Uterus (tissue), 4 donors: Measurements from ENCODE around the gene COX6B1. TPM values are rescaled to one million over a fixed set of nuclear protein-coding genes. Genes with fewer than 3 reads are reported as not detected.

ENCODE experiments used
- DNase-seq, 2 donors: peaks; one replicate each; pipeline ENCODE4 v3.0.0-alpha.2; 2019 to 2020
- H3K27ac ChIP-seq, 2 donors: fragments of 200-600 bp; sonication (generic); 1 replicate in 1 of 2; 2 replicates in 1 of 2; pipeline ENCODE4 v1.5.1; 2016 to 2018
- H3K27me3 ChIP-seq, 2 donors: fragments of 200-600 bp; sonication (generic); one replicate each; pipeline ENCODE4 v1.5.1; 2018 to 2019; ENCODE audit warnings: control low read depth in 1 of 2
- H3K36me3 ChIP-seq, 2 donors: fragments of 200-600 bp; sonication (generic); one replicate each; pipeline ENCODE4 v1.5.1; 2019; ENCODE audit warnings: control low read depth in 1 of 2
- H3K4me1 ChIP-seq, 2 donors: fragments of 200-600 bp; sonication (generic); one replicate each; pipeline ENCODE4 v1.5.1; 2018 to 2019; ENCODE audit warnings: control low read depth in 1 of 2
- H3K4me3 ChIP-seq, 2 donors: fragments of 200-600 bp; sonication (generic); 1 replicate in 1 of 2; 2 replicates in 1 of 2; pipeline ENCODE4 v1.5.1; 2018 to 2019; ENCODE audit warnings: mild to moderate bottlenecking in 1 of 2
- H3K9me3 ChIP-seq, 2 donors: fragments of 200-600 bp; sonication (generic); one replicate each; pipeline ENCODE4 v1.5.1; 2019; ENCODE audit warnings: control low read depth in 1 of 2
- CTCF ChIP-seq, 4 experiments: fragments of 200-600 bp in 2 of 4; fragments of 450-650 bp in 2 of 4; sonication (generic) in 2 of 4; IDR thresholded peaks; one replicate each; pipeline ENCODE4 v1.5.1; 2016 to 2019; ENCODE audit warnings: antibody characterized with exemption in 4 of 4, mild to moderate bottlenecking in 2 of 4, moderate library complexity in 1 of 4
- POLR2A ChIP-seq, 2 donors: fragments of 450-650 bp; IDR thresholded peaks; one replicate each; pipeline ENCODE4 v1.6.1; 2016; ENCODE audit warnings: antibody characterized with exemption in 2 of 2, mild to moderate bottlenecking in 1 of 2, moderate library complexity in 1 of 2
- intact Hi-C: fragments of 100-400 bp; cut with DNase I; formaldehyde crosslinking; loops from one replicate; pipeline ENCODE4 v1.15.1; 2023; ENCODE audit warnings: low total_unique reads
- total RNA-seq, 4 donors: library from RNA; depleted of rRNA in 3 of 4; stranded (reverse); fragments of >200 nt in 3 of 4; gene quantifications; one replicate each; pipeline versions ENCODE4 v1.1.0 to v1.2.4, GENCODE V29; 2014 to 2023
- donor health status: DM: yes; HTN: yes; CAD: no.

The COX6B1 gene
- total RNA-seq, 4 donors from 2014 or later = 47.4 to 344 (median 208) TPM

GRCh38 chr19:35656700-35657099 lies 8.6 kb downstream of the COX6B1 start:
- H3K36me3 ChIP-seq = no peaks in the 10 kb centered on the region
- H3K4me1 ChIP-seq = no peaks in the 10 kb centered on the region
- no peak for DNase-seq
- intact Hi-C loops = no loop called here
- no peaks in the 10 kb centered on the region for H3K9me3 ChIP-seq
- H3K4me3 ChIP-seq = no peak overlapping the region
- TF ChIP-seq CTCF (IDR thresholded peaks at IDR 0.05) (no peak), POLR2A (IDR thresholded peaks at IDR 0.05) (no peak)
- no peaks in the 10 kb centered on the region for H3K27me3 ChIP-seq
- H3K27ac ChIP-seq = no peak overlapping the region

DNA sequence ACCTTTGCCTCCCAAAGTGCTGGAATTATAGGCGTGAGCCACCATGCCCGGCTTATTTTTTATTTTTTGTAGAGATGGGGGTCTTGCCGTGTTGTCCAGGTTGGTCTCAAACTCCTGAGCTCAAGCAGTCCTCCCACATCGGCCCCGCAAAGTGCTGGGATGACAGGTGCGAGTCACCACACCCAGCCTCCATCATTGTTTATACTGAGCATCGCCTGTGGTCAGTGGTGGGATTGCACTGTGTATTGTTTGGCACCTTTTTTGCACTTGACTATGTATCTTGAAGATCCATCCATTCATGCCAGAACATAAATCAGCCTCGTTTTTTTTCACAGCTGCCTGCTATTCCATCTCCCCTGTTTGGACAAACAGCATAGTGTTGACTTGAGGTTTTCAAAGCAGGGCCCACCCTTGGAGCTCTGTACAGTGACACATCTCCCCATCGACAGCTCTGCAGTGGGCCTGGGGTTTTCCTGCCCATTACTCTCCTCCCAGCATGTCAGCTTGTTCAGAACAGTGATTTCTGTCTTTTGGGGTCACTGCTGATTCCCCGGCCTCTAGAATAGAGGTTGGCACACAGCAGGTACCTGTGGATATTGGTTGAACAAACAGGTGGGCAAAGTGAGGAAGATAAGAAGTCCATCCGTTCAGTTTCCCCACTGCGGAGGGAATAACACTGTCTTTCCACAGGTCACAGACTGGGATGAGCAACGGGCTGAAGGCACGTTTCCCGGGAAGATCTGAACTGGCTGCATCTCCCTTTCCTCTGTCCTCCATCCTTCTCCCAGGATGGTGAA lies 10.0 kb downstream of the COX6B1 start:
- no peak for DNase-seq
- Histone ChIP-seq H3K4me1 (no peaks in the 10 kb centered on the region), H3K4me3 (no peak overlapping the region), H3K36me3 (no peaks in the 10 kb centered on the region), H3K9me3 (no peaks in the 10 kb centered on the region), H3K27me3 (no peaks in the 10 kb centered on the region), H3K27ac (no peak overlapping the region)
- intact Hi-C loops = no loop called here
- TF ChIP-seq POLR2A (IDR thresholded peaks at IDR 0.05) (no peak), CTCF (IDR thresholded peaks at IDR 0.05) (no peak)

DNA sequence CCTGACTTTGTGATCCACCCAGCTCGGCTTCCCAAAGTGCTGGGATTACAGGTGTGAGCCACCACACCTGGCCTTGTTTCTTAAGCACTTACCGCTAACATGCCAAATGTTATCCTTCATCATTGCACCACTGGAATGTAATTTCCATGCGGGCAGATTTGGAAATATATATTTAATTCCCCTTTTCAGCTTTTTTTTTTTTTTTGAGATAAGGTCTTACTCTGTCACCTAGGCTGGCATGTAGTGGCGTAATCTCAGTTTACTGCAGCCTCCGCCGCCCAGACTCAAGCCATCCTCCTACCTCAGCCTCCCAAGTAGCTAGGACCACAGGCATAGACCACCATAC lies 13.8 kb downstream of the COX6B1 start:
- Histone ChIP-seq H3K4me1 (no peaks in the 10 kb centered on the region), H3K36me3 (no peaks in the 10 kb centered on the region), H3K9me3 (no peaks in the 10 kb centered on the region), H3K4me3 (no peak overlapping the region), H3K27ac (no peak overlapping the region), H3K27me3 (no peaks in the 10 kb centered on the region)
- TF ChIP-seq CTCF (IDR thresholded peaks at IDR 0.05) (no peak), POLR2A (IDR thresholded peaks at IDR 0.05) (no peak)
- intact Hi-C loops = no loop called here
- no peak for DNase-seq

- TF ChIP-seq POLR2A (IDR thresholded peaks at IDR 0.05) (no peak), CTCF (IDR thresholded peaks at IDR 0.05) (no peak)
- no peak for DNase-seq
- Histone ChIP-seq H3K9me3 (no peaks in the 10 kb centered on the region), H3K27me3 (no peaks in the 10 kb centered on the region), H3K36me3 (no peaks in the 10 kb centered on the region), H3K27ac (no peak overlapping the region), H3K4me1 (no peaks in the 10 kb centered on the region), H3K4me3 (no peak overlapping the region)
- intact Hi-C loops = no loop called here
Measured at GRCh38 chr19:35663981-35664380, 15.9 kb downstream of the COX6B1 start.

DNA sequence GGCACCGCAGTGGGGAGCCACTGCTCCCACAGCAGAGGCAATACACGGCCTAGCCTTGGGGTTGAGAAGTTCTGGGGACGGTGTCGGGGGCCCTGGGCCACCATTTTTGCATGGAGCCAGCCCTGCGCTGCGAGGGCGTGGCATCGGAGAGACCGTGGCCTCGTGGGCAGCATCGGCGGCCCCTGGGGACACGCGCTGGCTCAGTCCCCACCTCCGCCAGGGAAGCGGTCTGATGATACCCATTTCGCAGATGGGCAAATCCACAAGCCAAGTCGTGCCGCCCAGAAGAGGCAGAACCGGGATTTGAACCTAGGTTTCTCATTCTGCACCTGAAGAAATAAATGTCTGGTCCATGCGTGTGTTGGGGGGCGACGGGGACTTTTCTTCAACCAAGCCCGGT lies 17.0 kb downstream of the COX6B1 start:
- no peak for TF ChIP-seq POLR2A (IDR thresholded peaks at IDR 0.05)
- no peak for TF ChIP-seq CTCF (IDR thresholded peaks at IDR 0.05)
- no peaks in the 10 kb centered on the region for H3K27me3 ChIP-seq
- DNase-seq = no peak
- no peaks in the 10 kb centered on the region for H3K9me3 ChIP-seq
- H3K27ac ChIP-seq = no peak overlapping the region
- H3K4me1 ChIP-seq = no peaks in the 10 kb centered on the region
- no peak overlapping the region for H3K4me3 ChIP-seq
- H3K36me3 ChIP-seq = no peaks in the 10 kb centered on the region
- intact Hi-C loops = no loop called here
